SK-N-MC (cell line): Measurements from ENCODE around the gene NUP214.

Experiments
- EZH2 ChIP-seq: fragments of 200-600 bp; sonication (generic); IDR thresholded peaks from one replicate; pipeline ENCODE4 v1.6.1; 2017; ENCODE audit warnings: antibody characterized with exemption
- FOXP2 ChIP-seq: optimal IDR thresholded peaks from 2 replicates; pipeline ENCODE3; 2011; ENCODE audit warnings: mild to moderate bottlenecking, moderate library complexity; ENCODE audit not compliant: insufficient read depth; ENCODE audit errors: extremely low read length, control extremely low read depth
- POLR2AphosphoS5 ChIP-seq: IDR thresholded peaks from 2 replicates; pipeline ENCODE4 v1.6.1; 2012; ENCODE audit warnings: mild to moderate bottlenecking, low read depth, low read length, borderline replicate concordance

DNA sequence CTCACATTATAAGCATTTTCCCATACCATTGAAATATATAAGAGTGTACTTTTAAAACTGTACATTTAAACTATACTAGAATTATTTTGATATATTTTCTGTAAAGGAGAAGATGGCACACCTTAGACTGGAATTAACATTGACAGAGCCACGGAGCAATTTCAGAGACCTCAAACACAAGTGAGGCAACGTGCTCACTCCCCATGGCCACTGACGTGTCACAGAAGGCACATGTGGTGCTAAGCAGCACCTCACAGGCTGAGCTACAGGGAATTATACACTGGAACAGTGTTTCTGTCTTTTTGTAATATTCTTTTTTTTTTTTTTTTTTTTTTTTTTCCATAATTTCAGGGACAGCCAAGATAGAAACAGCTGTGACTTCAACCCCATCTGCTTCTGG lies 66.5 kb downstream of the NUP214 start:
- TF ChIP-seq EZH2 (no peak), POLR2AphosphoS5 (no peak), FOXP2 (no peak)
